NCI-H2081 (cell line): ENCODE data around the gene ASH1L.
"Not testable (repeated sequence)": the region's sequence is repeated elsewhere in the genome, so short reads cannot be mapped to it uniquely, and the experiment has no call there.

Experiments used
- DNase-seq, 2 experiments: peaks; one replicate each; lab custom pipeline; 2025; lab: John Stamatoyannopoulos, UW

Gene ASH1L

DNA sequence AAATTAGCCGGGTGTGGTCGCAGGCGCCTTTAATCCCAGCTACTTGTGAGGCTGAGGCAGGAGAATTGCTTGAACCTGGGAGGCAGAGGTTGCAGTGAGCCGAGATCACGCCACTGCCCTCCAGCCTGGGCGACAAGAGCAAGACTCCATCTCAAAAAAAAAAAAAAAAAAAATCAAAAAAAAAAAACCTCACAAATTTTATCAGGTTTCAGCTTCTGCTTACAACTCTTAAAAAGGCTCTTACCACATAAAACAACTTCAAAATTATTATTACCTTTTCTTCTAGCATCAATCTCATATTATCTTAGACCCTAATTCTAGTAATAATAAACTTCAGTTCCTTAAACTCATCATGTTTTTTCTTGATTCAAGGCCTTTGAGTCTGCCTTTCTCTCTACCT is 120.2 kb downstream of the ASH1L start:
- not testable (repeated sequence) for DNase-seq

DNA sequence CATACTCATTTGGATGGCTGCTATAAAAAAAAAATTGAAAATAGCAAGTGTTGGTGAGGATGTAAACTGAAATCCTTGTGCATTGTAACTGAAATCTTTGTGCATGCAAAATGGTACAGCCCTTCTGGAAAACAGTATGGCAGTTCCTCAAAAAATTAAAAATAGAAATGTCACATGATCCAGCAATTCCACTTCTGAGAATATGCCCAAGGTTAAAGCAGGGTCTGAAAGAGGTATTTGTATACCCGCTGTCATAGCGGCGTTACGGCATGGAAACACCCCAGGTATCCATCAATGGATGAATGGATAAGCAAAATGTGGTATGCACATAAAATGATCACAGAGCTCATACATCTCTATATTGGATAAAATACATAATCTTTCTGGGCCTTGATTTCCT is 125.2 kb downstream of the ASH1L start:
- DNase-seq, result no peak

DNA sequence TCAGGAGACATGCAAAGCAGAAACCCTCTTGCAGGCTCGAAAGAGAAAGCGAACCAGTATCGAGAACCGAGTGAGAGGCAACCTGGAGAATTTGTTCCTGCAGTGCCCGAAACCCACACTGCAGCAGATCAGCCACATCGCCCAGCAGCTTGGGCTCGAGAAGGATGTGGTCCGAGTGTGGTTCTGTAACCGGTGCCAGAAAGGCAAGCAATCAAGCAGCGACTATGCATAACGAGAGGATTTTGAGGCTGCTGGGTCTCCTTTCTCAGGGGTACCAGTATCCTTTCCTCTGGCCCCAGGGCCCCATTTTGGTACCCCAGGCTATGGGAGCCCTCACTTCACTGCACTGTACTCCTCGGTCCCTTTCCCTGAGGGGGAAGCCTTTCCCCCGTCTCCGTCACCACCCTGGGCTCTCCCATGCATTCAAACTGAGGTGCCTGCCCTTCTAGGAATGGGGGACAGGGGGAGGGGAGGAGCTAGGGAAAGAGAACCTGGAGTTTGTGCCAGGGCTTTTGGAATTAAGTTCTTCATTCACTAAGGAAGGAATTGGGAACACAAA is 128.7 kb downstream of the ASH1L start:
- DNase-seq, result not testable (repeated sequence)

DNA sequence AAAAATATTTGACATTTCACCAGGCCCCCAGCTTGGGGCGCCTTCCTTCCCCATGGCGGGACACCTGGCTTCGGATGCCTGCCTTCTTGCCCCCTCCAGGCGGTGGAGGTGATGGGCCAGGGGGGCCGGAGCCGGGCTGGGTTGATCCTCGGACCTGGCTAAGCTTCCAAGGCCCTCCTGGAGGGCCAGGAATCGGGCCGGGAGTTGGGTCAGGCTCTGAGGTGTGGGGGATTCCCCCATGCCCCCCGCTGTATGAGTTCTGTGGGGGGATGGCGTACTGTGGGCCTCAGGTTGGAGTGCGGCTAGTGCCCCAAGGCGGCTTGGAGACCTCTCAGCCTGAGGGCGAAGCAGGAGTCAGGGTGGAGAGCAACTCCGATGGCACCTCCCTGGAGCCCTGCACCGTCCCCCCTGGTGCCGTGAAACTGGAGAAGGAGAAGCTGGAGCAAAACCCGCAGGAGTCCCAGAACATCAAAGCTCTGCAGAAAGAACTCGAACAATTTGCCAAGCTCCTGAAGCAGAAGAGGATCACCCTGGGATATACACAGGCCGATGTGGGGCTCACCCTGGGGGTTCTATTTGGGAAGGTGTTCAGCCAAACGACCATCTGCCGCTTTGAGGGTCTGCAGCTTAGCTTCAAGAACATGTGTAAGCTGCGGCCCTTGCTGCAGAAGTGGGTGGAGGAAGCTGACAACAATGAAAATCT is 129.3 kb downstream of the ASH1L start:
- not testable (repeated sequence) for DNase-seq

DNA sequence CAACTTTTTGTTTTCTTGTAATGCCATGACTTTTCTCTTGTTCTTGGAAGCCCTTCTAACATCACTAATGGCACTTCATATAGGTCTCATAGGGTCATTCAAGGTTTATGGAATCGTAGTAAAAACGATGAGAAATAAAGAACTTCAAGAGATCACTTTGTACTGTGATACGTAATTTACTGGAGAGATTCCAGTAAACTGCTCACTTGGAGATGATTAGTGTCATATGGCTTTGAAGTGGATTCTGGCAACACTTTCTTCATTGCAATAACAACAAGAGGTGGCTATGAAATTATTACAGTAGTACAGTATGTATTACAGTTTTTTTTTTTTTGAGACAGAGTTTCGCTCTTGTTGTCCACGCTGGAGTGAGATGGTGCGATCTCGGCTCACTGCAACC is 138.5 kb downstream of the ASH1L start:
- DNase-seq, result no peak

DNA sequence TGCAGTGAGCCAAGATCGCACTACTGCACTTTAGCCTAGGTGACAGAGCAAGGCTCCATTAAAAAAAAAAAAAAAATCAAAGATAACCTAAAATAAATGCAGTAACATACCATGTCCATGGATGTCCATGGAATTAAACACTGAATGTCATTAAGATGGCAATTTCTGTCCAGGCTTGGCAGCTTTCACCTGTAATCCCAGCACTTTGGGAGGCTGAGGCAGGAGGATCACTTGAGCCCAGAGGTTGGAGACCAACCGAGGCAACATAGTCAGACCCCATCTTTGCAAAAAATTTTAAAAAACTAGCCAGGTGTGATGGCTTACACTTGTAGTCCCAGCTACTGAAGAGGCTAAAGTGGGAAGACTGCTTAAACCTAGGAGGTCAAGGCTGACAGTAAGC is 141.8 kb downstream of the ASH1L start:
- no peak for DNase-seq

DNA sequence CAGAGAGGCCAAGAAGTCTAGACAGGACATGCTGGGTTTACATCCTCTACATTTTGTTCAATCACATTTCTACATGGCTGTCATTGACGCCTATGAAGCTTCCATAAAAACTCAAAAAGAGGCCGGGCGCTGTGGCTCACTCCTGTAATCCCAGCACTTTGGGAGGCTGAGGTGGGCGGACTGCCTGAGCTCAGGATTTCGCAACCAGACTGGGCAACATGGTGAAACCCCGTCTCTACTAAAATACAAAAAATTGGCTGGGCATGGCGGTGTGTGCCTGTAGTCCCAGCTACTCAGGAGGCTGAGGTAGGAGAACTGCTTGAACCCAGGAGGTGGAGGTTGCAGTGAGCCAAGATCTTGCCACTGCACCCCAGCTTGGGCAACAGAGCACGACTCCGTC is 150.8 kb downstream of the ASH1L start:
- DNase-seq, result not testable (repeated sequence)

DNA sequence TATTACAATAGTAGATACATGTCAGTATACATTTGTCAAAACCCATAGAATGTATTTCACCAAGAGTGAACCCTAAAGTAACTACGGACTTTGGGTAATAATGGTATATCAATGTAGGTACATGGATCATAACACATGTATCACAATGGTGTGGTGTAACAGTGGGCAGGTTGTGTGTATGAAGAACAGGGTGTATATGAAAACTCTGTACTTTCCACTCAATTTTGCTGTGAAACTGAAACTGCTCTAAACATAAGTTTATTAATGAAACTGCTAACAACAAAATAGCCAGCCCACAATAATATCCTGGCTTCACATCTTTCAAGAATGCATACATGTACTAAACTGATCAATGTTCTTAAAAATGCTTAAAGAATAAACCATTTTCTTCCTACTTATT is 151.7 kb downstream of the ASH1L start:
- DNase-seq, result no peak

DNA sequence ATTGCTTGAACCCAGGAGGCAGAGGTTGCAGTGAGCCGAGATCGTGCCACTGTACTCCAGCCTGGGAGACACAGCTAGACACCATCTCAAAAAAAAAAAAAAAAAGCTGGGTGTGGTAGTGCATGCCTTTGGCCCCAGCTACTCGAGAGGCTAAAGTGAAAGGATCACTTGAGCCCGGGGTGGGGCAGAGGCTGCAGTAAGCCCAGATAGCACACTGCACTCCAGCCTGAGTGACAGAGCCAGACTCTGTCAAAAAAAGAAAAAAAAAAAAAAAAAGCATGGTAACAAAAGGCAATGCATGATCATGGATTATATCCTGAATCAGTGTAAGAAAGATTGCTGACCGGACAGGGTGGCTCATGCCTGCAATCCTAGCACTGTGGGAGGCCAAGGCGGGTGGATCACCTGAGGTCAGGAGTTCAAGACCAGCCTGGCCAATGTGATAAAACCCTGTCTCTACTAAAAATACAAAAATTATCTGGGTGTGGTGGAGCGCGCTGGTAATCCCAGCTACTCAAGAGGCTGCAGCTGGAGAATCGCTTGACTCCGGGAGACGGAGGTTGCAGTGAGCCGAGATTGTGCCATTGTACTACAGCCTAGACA is 165.6 kb downstream of the ASH1L start:
- no peak for DNase-seq

DNA sequence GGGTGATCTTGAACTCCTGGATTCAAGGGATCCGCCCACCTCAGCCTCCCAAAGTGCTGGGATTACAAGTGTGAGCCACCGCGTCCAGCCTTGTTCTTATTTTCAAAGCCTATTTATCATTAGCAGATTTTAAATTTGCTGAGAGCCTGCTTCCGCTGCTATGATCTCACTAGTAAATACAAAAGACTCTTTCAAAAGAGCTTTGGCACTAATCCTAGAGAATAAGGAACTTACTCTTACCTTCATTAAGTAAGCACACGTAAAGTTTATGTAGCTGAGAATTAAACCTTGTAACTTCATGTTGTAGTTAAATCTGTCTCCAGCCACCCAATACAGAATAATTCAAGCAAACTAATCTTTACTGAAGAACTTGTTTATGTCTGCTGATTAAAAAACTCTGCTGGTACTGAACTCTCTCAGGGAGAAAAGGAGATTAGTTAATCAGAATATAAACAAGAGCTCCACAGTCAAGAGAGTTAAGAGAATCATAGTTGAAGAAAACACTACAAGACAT is 169.6 kb downstream of the ASH1L start:
- no peak for DNase-seq

DNA sequence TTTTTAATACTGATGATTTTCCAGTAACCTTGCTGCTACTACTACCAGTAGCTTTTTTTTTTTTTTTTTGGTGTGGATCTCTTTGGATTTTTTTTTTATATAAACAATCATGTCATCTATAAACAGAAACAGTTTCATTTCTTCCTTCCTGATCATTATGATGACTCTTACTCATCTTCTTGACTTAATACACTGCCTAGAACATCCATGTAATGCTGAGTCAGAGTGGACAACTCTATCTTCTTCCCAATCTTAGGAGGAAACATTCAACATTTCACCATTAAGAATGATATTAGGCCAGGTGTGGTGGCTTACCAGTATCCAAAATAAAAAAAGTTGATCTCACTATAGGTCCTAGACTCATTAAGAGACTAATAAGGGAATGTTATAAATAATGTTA is 172.8 kb downstream of the ASH1L start:
- DNase-seq, result no peak

DNA sequence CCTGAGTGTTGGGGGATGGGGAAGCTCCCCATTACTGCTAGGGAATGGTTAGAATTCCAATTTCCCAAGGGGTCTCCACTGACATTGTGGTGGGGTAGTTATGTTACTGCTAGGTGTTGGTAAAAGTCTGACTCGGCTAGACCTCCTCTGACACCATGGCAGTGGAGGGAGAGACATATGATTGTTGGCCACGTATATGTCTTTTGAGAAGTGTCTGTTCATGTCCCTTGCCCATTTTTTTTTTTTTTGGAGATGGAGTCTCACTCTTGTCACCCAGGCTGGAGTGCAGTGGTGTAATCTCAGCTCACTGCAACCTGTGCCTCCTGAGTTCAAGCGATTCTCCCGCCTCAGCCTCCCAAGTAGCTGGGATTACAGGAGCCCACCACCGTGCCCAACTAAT is 176.8 kb downstream of the ASH1L start:
- DNase-seq, result not testable (repeated sequence)

DNA sequence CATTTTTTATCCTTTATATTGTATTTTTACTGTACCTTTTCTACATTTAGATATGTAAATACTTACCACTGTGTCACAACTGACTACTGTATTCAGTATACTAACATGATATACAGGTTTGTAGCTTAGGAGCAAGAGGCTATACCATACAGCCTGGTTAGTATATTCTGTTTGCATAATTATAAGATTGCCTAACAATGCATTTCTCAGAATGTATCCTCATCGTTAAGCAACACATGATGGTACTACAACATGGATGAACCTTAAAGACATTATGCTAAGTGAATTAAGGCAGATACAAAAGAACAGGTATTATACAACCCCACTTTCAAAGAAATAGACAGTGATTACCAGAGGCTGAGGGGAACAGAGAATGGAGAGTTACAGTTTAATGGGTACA is 179.2 kb downstream of the ASH1L start:
- DNase-seq, result no peak

DNA sequence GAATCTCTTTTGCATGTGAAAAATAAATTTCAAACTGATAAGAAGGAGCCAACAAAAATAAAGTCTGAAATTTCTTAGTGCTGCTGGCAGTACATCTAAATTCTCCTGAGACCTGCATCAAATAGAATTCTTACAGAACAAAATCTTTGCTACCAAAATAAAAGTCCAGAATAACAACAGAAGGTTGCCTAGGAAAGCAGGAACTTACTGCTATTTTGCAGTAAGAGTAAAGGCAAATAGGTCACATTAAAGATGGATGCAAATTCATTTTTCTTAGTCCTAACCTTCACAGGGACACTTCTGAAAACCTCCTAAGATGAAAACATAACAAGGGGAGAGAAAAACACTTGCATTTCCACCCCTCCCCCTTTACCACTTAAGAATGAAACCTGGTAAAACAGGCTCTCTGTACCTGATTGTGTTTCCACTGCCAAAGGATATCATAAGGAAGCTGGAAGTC is 182.9 kb downstream of the ASH1L start:
- no peak for DNase-seq

DNA sequence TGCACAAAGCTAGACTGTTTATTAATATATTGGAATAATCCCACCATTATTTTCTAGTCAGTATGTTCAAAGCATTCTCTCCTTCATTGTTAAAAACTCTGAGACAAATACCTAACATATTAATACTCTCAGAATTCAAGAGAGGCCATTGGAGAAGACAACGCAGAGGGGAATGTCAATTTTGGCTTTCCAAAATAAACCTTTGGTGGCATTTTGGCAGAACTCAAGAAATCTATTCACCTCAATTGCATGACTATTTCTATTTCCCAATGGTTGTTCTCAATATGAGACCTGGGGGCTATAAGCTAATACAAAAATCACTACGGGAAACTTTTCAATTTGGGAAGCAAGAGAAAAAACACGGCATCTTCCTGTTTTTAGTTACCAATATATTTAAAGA is 183.4 kb downstream of the ASH1L start:
- DNase-seq, result no peak

DNA sequence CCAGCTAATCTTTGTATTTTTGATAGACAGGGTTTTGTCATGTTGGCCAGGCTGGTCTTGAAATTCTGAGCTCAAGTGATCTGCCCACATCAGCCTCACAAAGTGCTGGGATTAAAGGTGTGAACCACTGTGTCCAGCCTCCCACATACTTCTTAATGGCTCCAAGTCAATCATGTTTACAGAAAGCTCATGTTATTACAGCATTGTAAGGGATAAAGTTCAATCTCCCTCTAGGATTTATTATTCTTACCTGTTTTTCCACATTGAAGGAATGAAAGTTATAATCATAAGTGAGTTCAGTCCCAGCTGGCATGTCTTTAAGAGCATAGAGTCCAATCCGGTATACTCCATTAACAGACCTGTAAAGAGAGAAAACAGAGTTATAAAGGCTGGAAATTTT is 202.6 kb downstream of the ASH1L start:
- no peak for DNase-seq

DNA sequence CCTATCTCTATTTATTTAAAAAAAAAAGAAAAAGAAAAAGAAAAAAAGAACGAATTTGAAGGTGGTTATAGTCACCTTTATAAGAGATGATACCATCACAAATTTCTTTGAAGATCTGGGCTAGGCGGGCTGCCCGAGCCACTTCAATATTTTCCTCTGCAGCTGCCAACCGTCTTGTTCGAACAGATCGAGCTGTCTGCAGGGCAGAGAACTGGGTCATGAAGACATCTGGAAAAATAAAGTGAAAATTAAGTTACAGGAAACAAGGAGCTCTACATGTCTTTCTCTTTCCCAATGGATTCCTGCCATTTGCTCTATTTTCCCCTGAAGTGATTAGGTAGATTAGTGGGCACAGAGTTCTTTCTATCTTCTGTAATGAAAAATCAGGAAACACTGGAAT is 210.0 kb downstream of the ASH1L start:
- no peak for DNase-seq

DNA sequence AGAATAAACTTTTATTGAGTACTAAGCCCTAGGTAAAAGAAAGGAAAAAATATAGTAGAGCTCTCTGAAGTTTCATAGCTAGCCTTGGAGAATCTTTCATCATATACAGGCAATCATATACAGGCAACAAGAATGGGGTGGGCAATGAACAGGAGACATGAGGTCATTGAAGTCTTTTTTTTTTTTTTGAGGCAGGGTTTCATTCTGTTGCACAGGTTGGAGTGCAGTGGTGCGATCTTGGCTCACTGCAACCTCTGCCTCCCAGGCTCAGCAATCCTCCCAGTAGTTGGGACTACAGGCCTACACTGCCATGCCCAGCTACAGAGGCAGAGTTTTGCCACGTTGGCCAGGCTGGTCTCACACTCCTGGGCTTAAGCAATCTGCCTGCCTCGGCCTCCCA is 219.8 kb downstream of the ASH1L start:
- no peak for DNase-seq

DNA sequence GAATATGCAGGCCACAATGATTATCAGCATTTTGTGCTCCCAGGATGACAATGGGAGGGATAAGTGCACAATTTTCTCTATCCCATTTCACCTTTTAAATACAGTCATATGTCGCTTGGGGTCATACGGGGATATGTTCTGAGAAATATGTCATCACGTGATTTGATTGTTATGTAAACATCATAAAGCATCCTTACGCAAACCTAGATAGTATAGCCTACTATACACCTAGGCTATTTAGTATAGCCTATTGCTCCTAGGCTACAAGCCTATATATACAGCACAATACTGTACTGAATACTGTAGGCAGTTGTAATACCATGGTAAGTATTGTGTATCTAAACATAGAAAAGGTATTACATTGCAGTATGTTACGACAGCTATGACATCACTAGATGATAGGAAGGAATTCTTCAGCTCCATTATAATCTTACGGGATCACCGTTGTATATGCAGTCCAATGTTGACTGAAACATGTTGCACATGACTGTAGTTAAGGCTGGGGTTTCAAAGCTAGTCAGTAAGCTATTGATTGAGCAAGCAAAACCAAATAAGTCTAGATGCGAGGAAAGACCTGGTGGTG is 223.0 kb downstream of the ASH1L start:
- DNase-seq, result no peak

DNA sequence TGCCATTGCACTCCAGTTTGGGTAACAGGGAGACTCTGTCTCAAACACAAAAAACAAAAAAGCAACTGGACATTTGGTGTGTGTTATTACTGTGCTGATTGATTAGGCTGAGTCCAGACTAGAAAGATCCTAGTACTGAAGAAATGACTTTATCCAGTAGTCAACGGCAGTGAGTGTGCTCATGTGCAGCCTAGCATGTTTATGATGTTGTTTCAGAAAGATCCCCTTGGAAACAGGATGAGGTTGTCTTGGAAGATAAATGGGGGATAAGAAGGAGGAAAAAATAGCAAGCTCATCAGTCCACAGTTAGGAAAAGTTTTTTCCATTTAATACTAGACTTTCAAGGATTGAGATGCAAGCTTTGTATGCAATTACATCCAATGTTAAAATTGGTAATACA is 227.6 kb downstream of the ASH1L start:
- no peak for DNase-seq

DNA sequence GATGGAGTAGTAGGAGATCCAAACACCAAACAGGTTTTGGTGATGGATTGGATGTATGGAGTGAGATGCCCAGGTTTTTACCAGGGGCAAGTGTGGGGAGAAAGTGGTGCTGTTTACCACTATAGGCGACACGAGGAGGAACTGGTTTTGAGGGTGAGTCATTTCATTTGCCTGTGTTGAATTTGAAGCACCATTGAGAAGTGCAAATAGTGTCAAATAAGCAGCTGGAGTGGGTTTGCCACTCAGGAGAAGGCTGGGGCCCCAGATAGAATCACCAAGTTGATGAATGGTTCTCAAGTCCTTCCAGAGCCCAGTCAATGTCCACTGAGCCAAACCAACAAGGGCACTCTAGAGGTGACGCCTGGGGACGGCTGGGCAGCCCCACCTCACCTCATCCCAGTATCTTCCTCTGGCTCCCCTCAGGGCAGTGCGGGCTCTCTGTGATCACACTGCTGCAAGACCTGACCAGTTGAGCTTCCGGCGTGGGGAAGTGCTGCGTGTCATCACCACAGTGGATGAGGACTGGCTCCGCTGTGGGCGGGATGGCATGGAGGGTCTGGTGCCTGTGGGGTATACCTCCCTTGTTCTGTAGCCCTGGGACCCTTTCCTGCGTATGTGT is 232.5 kb downstream of the ASH1L start:
- no peak for DNase-seq

DNA sequence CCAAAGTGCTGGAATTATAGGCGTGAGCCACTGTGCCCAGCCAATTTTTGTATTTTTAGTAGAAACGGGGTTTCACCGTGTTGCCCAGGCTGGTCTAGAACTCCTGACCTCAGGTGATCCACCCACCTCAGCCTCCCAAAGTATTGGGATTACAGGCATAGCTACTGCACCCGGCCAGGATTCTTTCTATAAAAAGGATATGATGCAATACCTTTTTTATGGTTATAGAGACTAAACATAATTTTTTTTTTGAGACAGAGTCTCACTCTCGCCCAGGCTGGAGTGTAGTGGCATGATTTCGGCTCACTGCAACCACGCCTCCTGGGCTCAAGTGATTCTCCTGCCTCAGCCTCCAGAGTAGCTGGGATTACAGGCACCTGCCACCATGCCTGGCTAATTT is 233.7 kb downstream of the ASH1L start:
- DNase-seq, result not testable (repeated sequence)

DNA sequence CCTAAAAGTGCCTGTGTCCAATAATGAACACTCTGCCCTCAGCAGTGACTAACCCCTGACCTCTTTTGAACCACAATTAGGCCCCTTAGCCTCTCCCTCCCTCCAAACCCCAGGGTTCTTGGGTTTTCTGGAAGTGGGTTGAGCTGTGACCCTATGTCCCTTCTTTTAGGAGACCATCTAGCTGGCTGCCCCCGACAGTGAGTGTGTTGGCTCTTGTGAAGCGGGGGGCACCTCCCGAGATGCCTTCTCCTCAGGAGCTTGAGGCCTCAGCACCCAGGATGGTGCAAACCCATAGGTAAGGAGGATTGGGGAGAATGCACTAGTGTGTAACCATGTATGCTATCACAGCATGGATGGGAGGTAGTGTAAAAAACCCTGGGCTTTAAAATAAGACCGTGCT is 234.6 kb downstream of the ASH1L start:
- DNase-seq, result no peak
